K562 (cell line): ENCODE results near the gene TSG101. TPM values are rescaled to one million over a fixed set of nuclear protein-coding genes. Genes with fewer than 3 reads are reported as not detected.

ENCODE experiments used
- CREM ChIP-seq: IDR thresholded peaks from 2 replicates; pipeline ENCODE4 v1.6.1; 2014; ENCODE audit warnings: antibody characterized with exemption, low read depth
- DNMT1 ChIP-seq: fragments of 450-650 bp; IDR thresholded peaks from 2 replicates; pipeline ENCODE4 v1.6.1; 2016; ENCODE audit warnings: antibody characterized with exemption, mild to moderate bottlenecking
- EHMT2 ChIP-seq: fragments of 450-650 bp; IDR thresholded peaks from 2 replicates; pipeline ENCODE4 v1.6.1; 2018; ENCODE audit warnings: antibody characterized with exemption
- FOXA3 ChIP-seq, 2 experiments: fragments of 450-650 bp in 1 of 2; sonication (generic) in 1 of 2; formaldehyde crosslinking; IDR thresholded peaks in 1 of 2; conservative IDR thresholded peaks in 1 of 2; 2 replicates each; pipeline versions ENCODE4 v1.4.0 to v1.8.0; 2020 to 2022; ENCODE audit warnings: mild to moderate bottlenecking in 2 of 2, missing genetic modification reagents in 1 of 2
- GABPB2 ChIP-seq: fragments of 250-450 bp; sonication (Bioruptor Pico); conservative IDR thresholded peaks from 2 replicates; pipeline ENCODE4 v1.5.1; 2021; ENCODE audit warnings: mild to moderate bottlenecking
- HOMEZ ChIP-seq: fragments of 250-450 bp; sonication (Bioruptor Pico); IDR thresholded peaks from 2 replicates; pipeline ENCODE4 v1.4.0; 2020; ENCODE audit warnings: mild to moderate bottlenecking, moderate library complexity
- MAX ChIP-seq: sonication (generic); formaldehyde crosslinking; IDR thresholded peaks from 2 replicates; pipeline ENCODE4 v1.9.0; 2022; ENCODE audit warnings: mild to moderate bottlenecking, missing genetic modification reagents
- MCM2 ChIP-seq: fragments of 450-650 bp; IDR thresholded peaks from 2 replicates; pipeline ENCODE4 v1.6.1; 2017; ENCODE audit warnings: low read depth, mild to moderate bottlenecking
- NFATC3 ChIP-seq: fragments of 450-650 bp; IDR thresholded peaks from 2 replicates; pipeline ENCODE4 v1.6.1; 2017; ENCODE audit warnings: mild to moderate bottlenecking
- PPARD ChIP-seq: fragments of 250-450 bp; sonication (Bioruptor Pico); IDR thresholded peaks from 2 replicates; pipeline ENCODE4 v1.8.0; 2022; ENCODE audit warnings: inconsistent platforms, mild to moderate bottlenecking, moderate library complexity
- PTTG1 ChIP-seq: fragments of 450-650 bp; IDR thresholded peaks from 2 replicates; pipeline ENCODE4 v1.6.1; 2016; ENCODE audit warnings: low read depth, mild to moderate bottlenecking, missing genetic modification characterization, missing compliant biosample characterization
- TFAP4 ChIP-seq: sonication (generic); formaldehyde crosslinking; IDR thresholded peaks from 2 replicates; pipeline ENCODE4 v1.8.0; 2022; ENCODE audit warnings: missing genetic modification reagents, mild to moderate bottlenecking, moderate library complexity, borderline replicate concordance
- THRAP3 ChIP-seq: fragments of 450-650 bp; IDR thresholded peaks from 2 replicates; pipeline ENCODE4 v1.6.1; 2016; ENCODE audit warnings: mild to moderate bottlenecking, inconsistent platforms, borderline replicate concordance
- YY1 ChIP-seq, 3 experiments: IDR thresholded peaks; 2 replicates each; pipeline ENCODE4 v1.6.1; 2011; ENCODE audit warnings: low read length in 2 of 3, mild to moderate bottlenecking in 2 of 3, moderate library complexity in 2 of 3, borderline replicate concordance in 1 of 3, control low read depth in 1 of 3, low read depth in 1 of 3; ENCODE audit not compliant: insufficient read depth in 3 of 3, insufficient replicate concordance in 2 of 3, control insufficient read depth in 1 of 3, insufficient read length in 1 of 3; ENCODE audit errors: extremely low read depth in 1 of 3
- ZBTB17 ChIP-seq: fragments of 450-650 bp; formaldehyde crosslinking; IDR thresholded peaks from 2 replicates; pipeline ENCODE4 v1.4.0; 2020; ENCODE audit warnings: mild to moderate bottlenecking
- ZNF583 ChIP-seq: fragments of 250-450 bp; sonication (Bioruptor Pico); IDR thresholded peaks from 2 replicates; pipeline ENCODE4 v1.4.0; 2020
- polyA plus RNA-seq, 8 experiments: library from polyadenylated mRNA; depleted of rRNA in 4 of 8; stranded (reverse) in 5 of 8; unstranded in 3 of 8; fragments of >200 nt; fragmentation: Nextera tagmentation in 2 of 8; fragmentation: Illumina TruSeq in 1 of 8; extraction: Ambion mirVana in 2 of 8; extraction: Trizol in 1 of 8; gene quantifications; 2 replicates each; pipeline versions ENCODE4 v1.2.1 to v1.2.3, GENCODE V29; 2011 to 2014; ENCODE audit warnings: inconsistent platforms in 1 of 8, missing spikeins in 1 of 8
- total RNA-seq, 7 experiments: library from RNA; depleted of rRNA in 6 of 7; stranded (reverse); fragments of >200 nt in 6 of 7; fragmentation: Illumina TruSeq in 2 of 7; extraction: Trizol in 2 of 7; gene quantifications; 2 replicates each; pipeline versions ENCODE4 v1.2.1 to v1.2.3, GENCODE V29; 2011 to 2021; ENCODE audit warnings: low replicate concordance in 1 of 7
- TF ChIP-seq, protein P1 (sequence below): fragments of 250-450 bp; sonication (Bioruptor Pico); IDR thresholded peaks from 2 replicates; pipeline ENCODE4 v1.4.0; 2020
- TF ChIP-seq, protein P2 (sequence below): fragments of 200-800 bp; sonication (Bioruptor generic); IDR thresholded peaks from 2 replicates; pipeline ENCODE4 v1.6.1; 2016; ENCODE audit warnings: missing genetic modification characterization, missing compliant biosample characterization

Gene TSG101
- total and polyA plus RNA-seq, 9 of the 15 experiments (the other 6 are each of a cell fraction or from before 2014, with no cell fraction given): 24.6 to 141 (median 60.0) TPM

DNA sequence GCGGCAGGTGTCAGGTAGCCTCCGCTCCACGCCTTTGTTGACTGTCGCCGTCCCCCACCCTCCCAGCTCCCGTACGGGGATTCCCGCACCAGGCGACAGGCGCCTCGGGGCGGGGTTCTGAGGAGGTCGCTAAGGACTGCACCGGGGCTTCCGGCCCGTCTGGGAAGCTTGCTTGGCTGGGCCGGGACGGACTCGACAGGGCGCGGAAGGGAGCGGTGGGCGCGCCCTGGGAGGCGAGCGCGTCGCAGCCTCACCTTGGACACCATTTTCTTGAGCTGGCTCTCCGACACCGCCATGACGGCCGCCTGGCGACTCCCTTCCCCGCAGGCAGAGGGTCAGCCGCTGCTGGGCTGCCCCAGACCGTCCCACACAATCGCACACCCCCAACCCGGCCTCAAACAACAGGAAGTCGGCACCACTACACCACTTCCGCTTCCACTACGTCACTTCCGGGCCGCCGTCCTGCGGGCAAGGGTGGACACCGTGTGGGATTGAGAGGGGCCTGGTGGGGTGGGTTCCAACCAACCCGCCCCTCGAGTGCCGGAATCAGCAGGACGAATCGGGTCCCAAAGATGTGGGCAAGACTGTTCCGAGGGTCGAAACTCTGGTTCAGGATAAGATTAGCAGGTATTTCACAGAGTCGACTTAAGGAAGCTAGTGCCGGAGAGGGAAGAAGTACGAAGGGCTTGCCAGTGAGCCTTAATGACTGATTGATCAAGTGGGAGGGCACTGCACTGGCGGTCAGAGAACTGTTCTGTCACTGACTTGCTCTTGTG is at the start of gene TSG101 (continued):
- TF ChIP-seq, protein P1, sequence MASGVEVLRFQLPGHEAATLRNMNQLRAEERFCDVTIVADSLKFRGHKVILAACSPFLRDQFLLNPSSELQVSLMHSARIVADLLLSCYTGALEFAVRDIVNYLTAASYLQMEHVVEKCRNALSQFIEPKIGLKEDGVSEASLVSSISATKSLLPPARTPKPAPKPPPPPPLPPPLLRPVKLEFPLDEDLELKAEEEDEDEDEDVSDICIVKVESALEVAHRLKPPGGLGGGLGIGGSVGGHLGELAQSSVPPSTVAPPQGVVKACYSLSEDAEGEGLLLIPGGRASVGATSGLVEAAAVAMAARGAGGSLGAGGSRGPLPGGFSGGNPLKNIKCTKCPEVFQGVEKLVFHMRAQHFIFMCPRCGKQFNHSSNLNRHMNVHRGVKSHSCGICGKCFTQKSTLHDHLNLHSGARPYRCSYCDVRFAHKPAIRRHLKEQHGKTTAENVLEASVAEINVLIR: peak; percentile 89
- TF ChIP-seq HOMEZ (CRISPR knock-in tag) (no peak), ZNF583 (CRISPR knock-in tag) (no peak), MAX (CRISPR knock-in tag) (peak; percentile 50; the same call in 1 of the 2 replicates), MCM2 (no peak), DNMT1 (no peak), YY1 (IDR thresholded peaks at IDR 0.05; ENCODE audit: borderline replicate concordance in 1 of 3, control insufficient read depth in 1 of 3, extremely low read depth in 1 of 3, insufficient read depth in 3 of 3, insufficient read length in 1 of 3, insufficient replicate concordance in 2 of 3, low read depth in 1 of 3, low read length in 2 of 3) (peak; percentile 46 to 90 (median 83)), PPARD (CRISPR knock-in tag) (no peak), THRAP3 (no peak), ZBTB17 (CRISPR knock-in tag) (no peak), NFATC3 (no peak), PTTG1 (tag) (no peak), GABPB2 (CRISPR knock-in tag) (no peak), FOXA3 (CRISPR knock-in tag; conservative IDR thresholded peaks at IDR 0.05 in 1 of 2, IDR thresholded peaks at IDR 0.05 in 1 of 2) (no peak), EHMT2 (0 out of 2 replicates have a peak, but pooled peaks have one; percentile 63), CREM (peak; percentile 98), TFAP4 (CRISPR knock-in tag) (peak; percentile 83; the same call in 1 of the 2 replicates)
- TF ChIP-seq, protein P2, sequence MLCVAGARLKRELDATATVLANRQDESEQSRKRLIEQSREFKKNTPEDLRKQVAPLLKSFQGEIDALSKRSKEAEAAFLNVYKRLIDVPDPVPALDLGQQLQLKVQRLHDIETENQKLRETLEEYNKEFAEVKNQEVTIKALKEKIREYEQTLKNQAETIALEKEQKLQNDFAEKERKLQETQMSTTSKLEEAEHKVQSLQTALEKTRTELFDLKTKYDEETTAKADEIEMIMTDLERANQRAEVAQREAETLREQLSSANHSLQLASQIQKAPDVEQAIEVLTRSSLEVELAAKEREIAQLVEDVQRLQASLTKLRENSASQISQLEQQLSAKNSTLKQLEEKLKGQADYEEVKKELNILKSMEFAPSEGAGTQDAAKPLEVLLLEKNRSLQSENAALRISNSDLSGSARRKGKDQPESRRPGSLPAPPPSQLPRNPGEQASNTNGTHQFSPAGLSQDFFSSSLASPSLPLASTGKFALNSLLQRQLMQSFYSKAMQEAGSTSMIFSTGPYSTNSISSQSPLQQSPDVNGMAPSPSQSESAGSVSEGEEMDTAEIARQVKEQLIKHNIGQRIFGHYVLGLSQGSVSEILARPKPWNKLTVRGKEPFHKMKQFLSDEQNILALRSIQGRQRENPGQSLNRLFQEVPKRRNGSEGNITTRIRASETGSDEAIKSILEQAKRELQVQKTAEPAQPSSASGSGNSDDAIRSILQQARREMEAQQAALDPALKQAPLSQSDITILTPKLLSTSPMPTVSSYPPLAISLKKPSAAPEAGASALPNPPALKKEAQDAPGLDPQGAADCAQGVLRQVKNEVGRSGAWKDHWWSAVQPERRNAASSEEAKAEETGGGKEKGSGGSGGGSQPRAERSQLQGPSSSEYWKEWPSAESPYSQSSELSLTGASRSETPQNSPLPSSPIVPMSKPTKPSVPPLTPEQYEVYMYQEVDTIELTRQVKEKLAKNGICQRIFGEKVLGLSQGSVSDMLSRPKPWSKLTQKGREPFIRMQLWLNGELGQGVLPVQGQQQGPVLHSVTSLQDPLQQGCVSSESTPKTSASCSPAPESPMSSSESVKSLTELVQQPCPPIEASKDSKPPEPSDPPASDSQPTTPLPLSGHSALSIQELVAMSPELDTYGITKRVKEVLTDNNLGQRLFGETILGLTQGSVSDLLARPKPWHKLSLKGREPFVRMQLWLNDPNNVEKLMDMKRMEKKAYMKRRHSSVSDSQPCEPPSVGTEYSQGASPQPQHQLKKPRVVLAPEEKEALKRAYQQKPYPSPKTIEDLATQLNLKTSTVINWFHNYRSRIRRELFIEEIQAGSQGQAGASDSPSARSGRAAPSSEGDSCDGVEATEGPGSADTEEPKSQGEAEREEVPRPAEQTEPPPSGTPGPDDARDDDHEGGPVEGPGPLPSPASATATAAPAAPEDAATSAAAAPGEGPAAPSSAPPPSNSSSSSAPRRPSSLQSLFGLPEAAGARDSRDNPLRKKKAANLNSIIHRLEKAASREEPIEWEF (CRISPR knock-in tag): no peak
